ENCODE measurements around the gene CIAO2B. TPM values are rescaled to one million over a fixed set of nuclear protein-coding genes. Genes with fewer than 3 reads are reported as not detected.

Gene CIAO2B
- total RNA-seq, 4 donors from 2014 or later: 189 to 338 (median 264) TPM

- Histone ChIP-seq H3K27ac (peak overlapping the region; percentile 91 to 99 (median 96)), H3K4me1 (peaks cover 63 to 90% of the 10 kb centered on the region in 2 donors), H3K27me3 (no peaks in the 10 kb centered on the region), H3K9me3 (no peaks in the 10 kb centered on the region), H3K4me3 (peak overlapping the region; percentile 57 to 79 (median 72)), H3K36me3 (peaks cover 0 to 20% of the 10 kb centered on the region in 2 donors)
- ATAC-seq (no peak), DNase-seq (peak in 1 of 2 donors; percentile 67)
- TF ChIP-seq POLR2A (IDR thresholded peaks at IDR 0.05) (no peak), CTCF (IDR thresholded peaks at IDR 0.05 in 4 of 5, conservative IDR thresholded peaks at IDR 0.05 in 1 of 5) (peak in 4 of 5 experiments; percentile 41 to 76 (median 66))
- in situ Hi-C loops (cut with MboI; ENCODE audit: low sequenced_read_pairs in 4 of 4) (no loop called here), intact Hi-C loops (cut with DNase I; ENCODE audit: low total_unique reads) (no loop called here)
These were observed 9.5 kb downstream of the CIAO2B start for GRCh38 chr16:66924527-66925321.

GRCh38 chr16:66923866-66924265, 10.3 kb downstream of the CIAO2B start:
- DNase-seq (peak in 1 of 2 donors; percentile 75), ATAC-seq (no peak)
- intact Hi-C loops (cut with DNase I; ENCODE audit: low total_unique reads) (no loop called here), in situ Hi-C loops (cut with MboI; ENCODE audit: low sequenced_read_pairs in 4 of 4) (no loop called here)
- Histone ChIP-seq H3K4me1 (peaks cover 61 to 90% of the 10 kb centered on the region in 2 donors), H3K27me3 (no peaks in the 10 kb centered on the region), H3K9me3 (no peaks in the 10 kb centered on the region), H3K27ac (peak overlapping the region; percentile 91 to 99 (median 96)), H3K4me3 (peak overlapping the region; percentile 57 to 79 (median 72)), H3K36me3 (peaks cover 0 to 20% of the 10 kb centered on the region in 2 donors)
- TF ChIP-seq POLR2A (IDR thresholded peaks at IDR 0.05): no peak
- TF ChIP-seq CTCF (IDR thresholded peaks at IDR 0.05 in 4 of 5, conservative IDR thresholded peaks at IDR 0.05 in 1 of 5): no peak

GRCh38 chr16:66923247-66923731, 10.9 kb downstream of the CIAO2B start:
- peak overlapping the region; percentile 91 to 99 (median 96) for H3K27ac ChIP-seq
- peaks cover 56 to 85% of the 10 kb centered on the region in 2 donors for H3K4me1 ChIP-seq
- in situ Hi-C loops (cut with MboI; ENCODE audit: low sequenced_read_pairs in 4 of 4) (no loop called here), intact Hi-C loops (cut with DNase I; ENCODE audit: low total_unique reads) (no loop called here)
- peak overlapping the region; percentile 57 to 79 (median 72) for H3K4me3 ChIP-seq
- DNase-seq: peak; percentile 66 to 84
- no peaks in the 10 kb centered on the region for H3K9me3 ChIP-seq
- peaks cover 0 to 20% of the 10 kb centered on the region in 2 donors for H3K36me3 ChIP-seq
- ATAC-seq: peak; percentile 1 to 2
- TF ChIP-seq CTCF (IDR thresholded peaks at IDR 0.05 in 4 of 5, conservative IDR thresholded peaks at IDR 0.05 in 1 of 5) (no peak), POLR2A (IDR thresholded peaks at IDR 0.05) (peak; percentile 39 to 55)
- H3K27me3 ChIP-seq: no peaks in the 10 kb centered on the region

- DNase-seq (peak in 1 of 2 donors; percentile 83), ATAC-seq (no peak)
- Histone ChIP-seq H3K4me1 (peaks cover 44 to 73% of the 10 kb centered on the region in 2 donors), H3K27ac (peak overlapping the region; percentile 91 to 99 (median 96)), H3K9me3 (no peaks in the 10 kb centered on the region), H3K36me3 (peaks cover 0 to 20% of the 10 kb centered on the region in 2 donors), H3K27me3 (no peaks in the 10 kb centered on the region), H3K4me3 (peak overlapping the region in 3 of 4 donors; percentile 12 to 79 (median 57))
- intact Hi-C loops (cut with DNase I; ENCODE audit: low total_unique reads): no loop called here
- in situ Hi-C loops (cut with MboI; ENCODE audit: low sequenced_read_pairs in 4 of 4): no loop called here
- TF ChIP-seq POLR2A (IDR thresholded peaks at IDR 0.05) (peak; percentile 5 to 9), CTCF (IDR thresholded peaks at IDR 0.05 in 4 of 5, conservative IDR thresholded peaks at IDR 0.05 in 1 of 5) (no peak)
These were observed 12.3 kb downstream of the CIAO2B start for GRCh38 chr16:66921729-66922450.

Measured in gastrocnemius medialis (tissue), 4 donors.